Measurements from ENCODE around the gene HNRNPL.

GRCh38 chr19:38894968-38895367 lies 45.2 kb upstream of the HNRNPL start:
- TF ChIP-seq POLR2A (IDR thresholded peaks at IDR 0.05) (no peak), CTCF (IDR thresholded peaks at IDR 0.05 in 4 of 5, conservative IDR thresholded peaks at IDR 0.05 in 1 of 5) (no peak)
